Measurements from ENCODE around the gene POLR3F.

DNA sequence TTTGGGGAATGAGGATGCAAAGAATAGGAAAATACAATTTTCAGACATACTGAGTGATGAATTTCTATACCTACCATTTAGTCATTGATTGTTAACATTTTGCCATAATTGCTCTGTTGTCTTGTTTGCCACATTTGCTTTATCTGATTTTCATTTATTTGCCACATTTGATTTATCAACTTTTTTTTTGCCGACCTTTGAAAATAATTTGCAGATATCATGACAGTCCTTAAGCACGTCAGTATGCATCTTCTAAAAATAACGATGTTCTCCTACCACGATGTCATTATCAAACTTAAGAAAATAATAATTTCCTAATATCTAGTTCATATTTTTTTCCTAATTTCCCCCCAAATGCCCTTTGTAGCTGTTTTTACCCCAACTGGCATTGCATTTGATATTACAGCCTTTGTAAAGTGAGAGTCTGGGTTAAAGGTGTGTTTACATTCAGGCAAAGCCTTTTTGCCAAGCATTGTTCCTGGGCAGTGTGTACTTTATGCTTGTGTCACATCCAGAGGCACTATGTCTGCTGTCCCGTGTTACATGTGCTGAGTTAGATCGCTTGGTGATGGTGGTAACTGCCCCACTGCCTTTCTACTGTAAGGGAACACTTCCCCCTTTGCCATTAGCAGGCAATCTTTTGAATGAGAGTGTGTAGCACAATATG, 66.9 kb downstream of the POLR3F start:
- TF ChIP-seq, protein P1, sequence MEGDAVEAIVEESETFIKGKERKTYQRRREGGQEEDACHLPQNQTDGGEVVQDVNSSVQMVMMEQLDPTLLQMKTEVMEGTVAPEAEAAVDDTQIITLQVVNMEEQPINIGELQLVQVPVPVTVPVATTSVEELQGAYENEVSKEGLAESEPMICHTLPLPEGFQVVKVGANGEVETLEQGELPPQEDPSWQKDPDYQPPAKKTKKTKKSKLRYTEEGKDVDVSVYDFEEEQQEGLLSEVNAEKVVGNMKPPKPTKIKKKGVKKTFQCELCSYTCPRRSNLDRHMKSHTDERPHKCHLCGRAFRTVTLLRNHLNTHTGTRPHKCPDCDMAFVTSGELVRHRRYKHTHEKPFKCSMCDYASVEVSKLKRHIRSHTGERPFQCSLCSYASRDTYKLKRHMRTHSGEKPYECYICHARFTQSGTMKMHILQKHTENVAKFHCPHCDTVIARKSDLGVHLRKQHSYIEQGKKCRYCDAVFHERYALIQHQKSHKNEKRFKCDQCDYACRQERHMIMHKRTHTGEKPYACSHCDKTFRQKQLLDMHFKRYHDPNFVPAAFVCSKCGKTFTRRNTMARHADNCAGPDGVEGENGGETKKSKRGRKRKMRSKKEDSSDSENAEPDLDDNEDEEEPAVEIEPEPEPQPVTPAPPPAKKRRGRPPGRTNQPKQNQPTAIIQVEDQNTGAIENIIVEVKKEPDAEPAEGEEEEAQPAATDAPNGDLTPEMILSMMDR (IDR thresholded peaks at IDR 0.05 in 8 of 11, conservative IDR thresholded peaks at IDR 0.05 in 3 of 11), result no peak
- no peak for TF ChIP-seq POLR2A (IDR thresholded peaks at IDR 0.05)

Measured in spleen (tissue), 7 donors.